IMR-90 (cell line): ENCODE results near the gene SHROOM1. TPM values are rescaled to one million over a fixed set of nuclear protein-coding genes. Genes with fewer than 3 reads are reported as not detected.
A peak's percentile ranks its signal among the peaks of the same experiment; 100 is the strongest.

ENCODE experiments used
- ATAC-seq: fragments of 200-7000 bp; cut with Tn5 transposase; 2 replicates; pipeline ENCODE4 v1.9.1; 2020; ENCODE audit warnings: low read depth, mild to moderate bottlenecking, moderate library complexity
- BruUV-seq: library from RNA; stranded (reverse); fragments of 400-500 nt; replicated peaks from 2 replicates; lab custom pipeline; 2021; lab: Mats Ljungman, UMichigan
- CTCF ChIA-PET: fragments of 300-600 bp; formaldehyde crosslinking; extraction: SDS; loops from one replicate; lab custom pipeline; 2021; ENCODE audit warnings: antibody characterized with exemption; lab: Yijun Ruan, JAX
- POLR2A ChIA-PET: fragments of 300-600 bp; sonication (Branson Sonifier 250); formaldehyde crosslinking; loops from one replicate; lab custom pipeline; 2022; ENCODE audit warnings: antibody characterized with exemption; ENCODE audit not compliant: unreplicated experiment; lab: Charles Lee
- DNase-seq: peaks from one replicate; pipeline ENCODE4 v3.0.0; 2013
- H2AFZ ChIP-seq: replicated peaks from 2 replicates; pipeline ENCODE3; 2013; ENCODE audit warnings: low read length, mild to moderate bottlenecking; ENCODE audit not compliant: poor library complexity
- H2AK5ac ChIP-seq: 2 replicates; pipeline ENCODE4 v1.6.1; 2013; ENCODE audit warnings: low read depth, low read length, inconsistent platforms
- H2AK9ac ChIP-seq: replicated peaks from 2 replicates; pipeline ENCODE3; 2013; ENCODE audit warnings: mild to moderate bottlenecking, low read depth, low read length, moderate library complexity; ENCODE audit not compliant: poor library complexity
- H2BK120ac ChIP-seq: 2 replicates; pipeline ENCODE4 v1.6.1; 2013; ENCODE audit warnings: low read depth, low read length, inconsistent platforms
- H2BK15ac ChIP-seq: 3 replicates; pipeline ENCODE4 v1.6.1; 2013; ENCODE audit warnings: low read depth, low read length, inconsistent platforms
- H2BK20ac ChIP-seq: 2 replicates; pipeline ENCODE4 v1.6.1; 2013; ENCODE audit warnings: low read depth, mild to moderate bottlenecking, inconsistent platforms, low read length, moderate library complexity
- H2BK5ac ChIP-seq: 2 replicates; pipeline ENCODE4 v1.6.1; 2013; ENCODE audit warnings: mild to moderate bottlenecking, low read depth, low read length, inconsistent platforms; ENCODE audit not compliant: poor library complexity, severe bottlenecking
- H3K14ac ChIP-seq: replicated peaks from 2 replicates; pipeline ENCODE4 v1.6.1; 2013; ENCODE audit warnings: low read depth, low read length, inconsistent platforms
- H3K18ac ChIP-seq: 2 replicates; pipeline ENCODE4 v1.6.1; 2013; ENCODE audit warnings: low read depth, low read length, control low read depth
- H3K23ac ChIP-seq: 2 replicates; pipeline ENCODE4 v1.6.1; 2013; ENCODE audit warnings: low read depth, low read length, inconsistent platforms
- H3K27ac ChIP-seq: 2 replicates; pipeline ENCODE4 v1.5.1; 2013; ENCODE audit warnings: mild to moderate bottlenecking, control low read depth, low read length; ENCODE audit not compliant: insufficient read depth
- H3K27me3 ChIP-seq: 2 replicates; pipeline ENCODE4 v1.6.1; 2013; ENCODE audit warnings: low read length; ENCODE audit not compliant: control insufficient read depth, insufficient read depth
- H3K36me3 ChIP-seq: 2 replicates; pipeline ENCODE4 v1.6.1; 2013; ENCODE audit warnings: low read length, mixed read lengths; ENCODE audit not compliant: control insufficient read depth, insufficient read depth
- H3K4ac ChIP-seq: 2 replicates; pipeline ENCODE4 v1.6.1; 2013; ENCODE audit warnings: low read depth, low read length, inconsistent platforms
- H3K4me1 ChIP-seq: 2 replicates; pipeline ENCODE4 v1.6.1; 2013; ENCODE audit warnings: low read length, mixed read lengths; ENCODE audit not compliant: control insufficient read depth, insufficient read depth
- H3K4me2 ChIP-seq: 2 replicates; pipeline ENCODE4 v1.6.1; 2013; ENCODE audit warnings: low read depth, mild to moderate bottlenecking, control low read depth, low read length, moderate library complexity
- H3K4me3 ChIP-seq: 2 replicates; pipeline ENCODE4 v1.5.1; 2013; ENCODE audit warnings: low read depth, mild to moderate bottlenecking, control low read depth, low read length, moderate library complexity; ENCODE audit not compliant: insufficient read depth
- H3K56ac ChIP-seq: 2 replicates; pipeline ENCODE4 v1.6.1; 2013; ENCODE audit warnings: low read length, inconsistent platforms; ENCODE audit not compliant: insufficient read depth; ENCODE audit errors: extremely low read depth
- H3K79me1 ChIP-seq, 2 experiments: 2 replicates each; pipeline ENCODE4 v1.6.1; 2013; ENCODE audit warnings: low read length in 2 of 2, inconsistent platforms in 1 of 2, low read depth in 1 of 2
- H3K9ac ChIP-seq: 2 replicates; pipeline ENCODE4 v1.6.1; 2013; ENCODE audit warnings: low read depth, low read length, control low read depth
- H3K9me1 ChIP-seq: 2 replicates; pipeline ENCODE4 v1.6.1; 2013; ENCODE audit warnings: low read length, inconsistent platforms; ENCODE audit not compliant: insufficient read depth
- H3K9me3 ChIP-seq: 2 replicates; pipeline ENCODE4 v1.6.1; 2013; ENCODE audit warnings: low read length; ENCODE audit not compliant: control insufficient read depth, insufficient read depth
- H4K20me1 ChIP-seq: 2 replicates; pipeline ENCODE4 v1.6.1; 2013; ENCODE audit warnings: low read length, inconsistent platforms; ENCODE audit not compliant: insufficient read depth
- H4K5ac ChIP-seq: 2 replicates; pipeline ENCODE4 v1.6.1; 2013; ENCODE audit warnings: mild to moderate bottlenecking, low read depth, low read length, control low read depth
- H4K8ac ChIP-seq, 2 experiments: 2 replicates each; pipeline ENCODE4 v1.6.1; 2013; ENCODE audit warnings: low read depth in 2 of 2, low read length in 2 of 2, control low read depth in 1 of 2, inconsistent platforms in 1 of 2
- H4K91ac ChIP-seq: 2 replicates; pipeline ENCODE4 v1.6.1; 2013; ENCODE audit warnings: low read depth, low read length, inconsistent platforms; ENCODE audit not compliant: insufficient read depth
- MXI1 ChIP-seq: IDR thresholded peaks from 2 replicates; pipeline ENCODE4 v1.6.1; 2012; ENCODE audit warnings: low read depth, mild to moderate bottlenecking, low read length, moderate library complexity, borderline replicate concordance
- RAD21 ChIP-seq: IDR thresholded peaks from 2 replicates; pipeline ENCODE4 v1.6.1; 2012; ENCODE audit warnings: low read length, improper control_type of control experiment
- WGBS, 2 experiments: methylation state at CpG; one replicate each; pipeline versions ENCODE4 v1.1.5 to v1.1.7; 2013; ENCODE audit warnings: missing lambda C conversion rate in 2 of 2; ENCODE audit not compliant: insufficient read length in 1 of 2; ENCODE audit errors: extremely low coverage in 2 of 2; 5-methylcytosine and 5-hydroxymethylcytosine counted together
- dilution Hi-C: fragments of 300-500 bp; cut with HindIII; formaldehyde crosslinking; loops from one replicate; pipeline ENCODE4 v1.14.3; 2018; ENCODE audit warnings: low sequenced_read_pairs; ENCODE audit not compliant: unreplicated experiment
- in situ Hi-C: fragments of 300-500 bp; cut with MboI; formaldehyde crosslinking; loops from 3 replicates; pipeline ENCODE4 v1.14.3; 2019; ENCODE audit warnings: low sequenced_read_pairs, inconsistent platforms, mixed read lengths
- intact Hi-C: fragments of 100-400 bp; cut with micrococcal nuclease; formaldehyde crosslinking; loops from 2 replicates; pipeline ENCODE4 v1.10.0; 2022
- polyA plus RNA-seq, 3 experiments: library from polyadenylated mRNA; depleted of rRNA; stranded (reverse); fragments of >200 nt; gene quantifications; 2 replicates each; pipeline ENCODE4 v1.2.3, GENCODE V29; 2012; ENCODE audit warnings: low replicate concordance in 1 of 3
- total RNA-seq: library from RNA; depleted of rRNA; stranded (reverse); fragments of >200 nt; gene quantifications from 2 replicates; pipeline ENCODE4 v1.2.3, GENCODE V29; 2012

Gene SHROOM1
- total and polyA plus RNA-seq, 2 of the 4 experiments (the other 2 are of a cell fraction) = 1.4 to 6.3 TPM

DNA sequence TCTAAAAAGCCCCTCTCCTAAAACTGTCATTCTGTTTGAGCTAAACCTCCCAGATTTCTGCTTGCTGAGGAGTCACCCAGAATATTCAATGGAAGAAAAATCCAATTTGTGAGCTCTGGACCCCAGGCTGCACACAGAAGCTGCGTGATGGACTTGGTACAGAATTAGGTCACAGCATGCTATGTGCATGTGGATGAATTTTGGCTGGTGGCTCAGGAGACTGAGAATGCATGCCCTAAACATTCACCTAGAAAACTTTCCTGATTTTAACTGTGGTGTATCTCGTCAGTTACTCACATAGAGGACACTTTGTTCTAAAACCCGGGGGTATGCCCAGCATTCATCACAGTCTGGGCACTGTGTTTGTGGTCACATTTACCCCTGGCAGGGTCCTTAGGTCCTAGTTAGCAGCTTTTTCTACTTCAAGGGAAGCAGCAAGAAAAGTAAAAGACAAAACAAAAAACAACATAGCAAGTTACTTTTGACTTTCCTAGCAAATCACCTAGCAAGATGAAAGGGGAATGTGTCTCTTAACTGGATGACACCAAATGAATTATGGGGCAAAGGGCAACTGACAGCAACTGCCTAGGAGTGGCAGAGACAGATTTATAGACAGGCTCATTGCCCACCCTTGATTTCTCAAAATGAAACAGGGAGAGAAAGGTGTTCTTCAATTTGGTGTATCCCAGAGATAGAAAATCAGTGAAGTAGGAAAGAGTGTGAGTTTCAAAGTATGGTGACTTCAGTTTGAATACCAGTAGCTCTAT lies 8.3 kb upstream of the SHROOM1 start:
- peaks cover 7% of the 10 kb centered on the region for H3K9me1 ChIP-seq
- DNase-seq = no peak
- H4K5ac ChIP-seq = peak overlapping the region; percentile 80
- peak overlapping the region; percentile 10; the same call in 1 of the 2 replicates for H2AK5ac ChIP-seq
- H4K8ac ChIP-seq = peak overlapping the region; percentile 46 to 89; a peak in 2 of 4 replicates
- WGBS, 2 experiments = 100% methylated on average over 1 of the region's 3 CpGs; no CpG with 5 or more reads in 1 of the 2 experiments
- H3K56ac ChIP-seq = no peak overlapping the region
- ATAC-seq = no peak
- no peaks in the 10 kb centered on the region for H3K36me3 ChIP-seq
- no peak overlapping the region for H3K9ac ChIP-seq
- intact Hi-C loops = no loop called here
- peaks cover 19% of the 10 kb centered on the region for H3K4me1 ChIP-seq
- H3K9me3 ChIP-seq = no peaks in the 10 kb centered on the region
- H3K4me2 ChIP-seq = no peak overlapping the region
- no peak overlapping the region for H3K27ac ChIP-seq
- ChIA-PET POLR2A (no interaction called here), CTCF (interaction anchor here (0.8 kb wide), 1 partner anchor 156 kb away, joined by 4 read pairs; no protein-coding TSS in a partner anchor)
- H3K14ac ChIP-seq = peak overlapping the region; percentile 54
- H2BK15ac ChIP-seq = peak overlapping the region; percentile 31; the same call in 1 of the 3 replicates
- H4K20me1 ChIP-seq = no peaks in the 10 kb centered on the region
- H4K91ac ChIP-seq = peak overlapping the region; percentile 62; the same call in 1 of the 2 replicates
- H2AFZ ChIP-seq = no peak overlapping the region
- H3K27me3 ChIP-seq = no peaks in the 10 kb centered on the region
- peak overlapping the region; percentile 88 for H3K18ac ChIP-seq
- BruUV-seq = no TSS peak
- in situ Hi-C loops = no loop called here
- H2BK5ac ChIP-seq = peak overlapping the region; percentile 93
- H3K4ac ChIP-seq = peak overlapping the region; percentile 90; the same call in 1 of the 2 replicates
- H3K79me1 ChIP-seq = no peaks in the 10 kb centered on the region
- no peak overlapping the region for H3K4me3 ChIP-seq
- H3K23ac ChIP-seq = 0 out of 2 replicates have a peak overlapping the region, but pooled peaks have one; percentile 8
- H2BK120ac ChIP-seq = peak overlapping the region; percentile 92; the same call in 1 of the 2 replicates
- H2AK9ac ChIP-seq = no peak overlapping the region
- dilution Hi-C loops = no loop called here
- 0 out of 2 replicates have a peak overlapping the region, but pooled peaks have one; percentile 38 for H2BK20ac ChIP-seq
- TF ChIP-seq RAD21 (no peak), MXI1 (no peak)
